Measurements from ENCODE around the gene OLFML1. TPM values are rescaled to one million over a fixed set of nuclear protein-coding genes. Genes with fewer than 3 reads are reported as not detected.

OLFML1 gene
- total and polyA plus RNA-seq, 10 donors = 2.6 to 23.8 (median 9.2) TPM

DNA sequence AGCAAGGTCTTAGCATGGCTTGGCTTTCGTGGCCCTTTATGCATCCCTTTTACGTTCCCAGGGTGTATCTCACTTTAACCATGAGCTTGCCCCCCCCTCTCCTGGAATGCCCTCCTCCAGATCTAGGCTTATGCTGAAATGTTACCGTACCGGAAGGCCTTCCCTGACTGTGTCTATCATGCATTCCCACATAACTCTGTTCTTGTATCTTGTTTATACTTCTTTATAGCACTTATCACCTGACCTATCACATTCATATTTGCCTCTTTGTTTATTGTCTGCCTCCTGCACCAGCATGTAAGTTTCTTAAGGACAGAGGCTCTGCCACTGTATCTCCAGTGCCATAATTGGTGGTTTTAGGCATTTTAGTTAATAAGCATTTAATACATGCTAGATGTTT is 67.4 kb downstream of the OLFML1 start:
- Histone ChIP-seq H3K27ac (no peak overlapping the region), H3K36me3 (peaks cover 0 to 38% (median 2%) of the 10 kb centered on the region in 6 donors), H3K27me3 (replicated peaks in 1 of 7) (no peaks in the 10 kb centered on the region), H3K9me3 (no peaks in the 10 kb centered on the region), H3K4me3 (no peak overlapping the region), H3K4me1 (no peaks in the 10 kb centered on the region)
- intact Hi-C loops (cut with DNase I; ENCODE audit: low total_unique reads) = no loop called here
- DNase-seq = no peak
- 90 to 95% (median 92%) methylated on average over 4 of the region's 4 CpGs for WGBS, 5 donors
- TF ChIP-seq POLR2A (IDR thresholded peaks at IDR 0.05) = no peak
- TF ChIP-seq, protein P1, sequence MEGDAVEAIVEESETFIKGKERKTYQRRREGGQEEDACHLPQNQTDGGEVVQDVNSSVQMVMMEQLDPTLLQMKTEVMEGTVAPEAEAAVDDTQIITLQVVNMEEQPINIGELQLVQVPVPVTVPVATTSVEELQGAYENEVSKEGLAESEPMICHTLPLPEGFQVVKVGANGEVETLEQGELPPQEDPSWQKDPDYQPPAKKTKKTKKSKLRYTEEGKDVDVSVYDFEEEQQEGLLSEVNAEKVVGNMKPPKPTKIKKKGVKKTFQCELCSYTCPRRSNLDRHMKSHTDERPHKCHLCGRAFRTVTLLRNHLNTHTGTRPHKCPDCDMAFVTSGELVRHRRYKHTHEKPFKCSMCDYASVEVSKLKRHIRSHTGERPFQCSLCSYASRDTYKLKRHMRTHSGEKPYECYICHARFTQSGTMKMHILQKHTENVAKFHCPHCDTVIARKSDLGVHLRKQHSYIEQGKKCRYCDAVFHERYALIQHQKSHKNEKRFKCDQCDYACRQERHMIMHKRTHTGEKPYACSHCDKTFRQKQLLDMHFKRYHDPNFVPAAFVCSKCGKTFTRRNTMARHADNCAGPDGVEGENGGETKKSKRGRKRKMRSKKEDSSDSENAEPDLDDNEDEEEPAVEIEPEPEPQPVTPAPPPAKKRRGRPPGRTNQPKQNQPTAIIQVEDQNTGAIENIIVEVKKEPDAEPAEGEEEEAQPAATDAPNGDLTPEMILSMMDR (IDR thresholded peaks at IDR 0.05 in 8 of 11, conservative IDR thresholded peaks at IDR 0.05 in 3 of 11) = no peak
- TF ChIP-seq POLR2AphosphoS5 (IDR thresholded peaks at IDR 0.05) = no peak

DNA sequence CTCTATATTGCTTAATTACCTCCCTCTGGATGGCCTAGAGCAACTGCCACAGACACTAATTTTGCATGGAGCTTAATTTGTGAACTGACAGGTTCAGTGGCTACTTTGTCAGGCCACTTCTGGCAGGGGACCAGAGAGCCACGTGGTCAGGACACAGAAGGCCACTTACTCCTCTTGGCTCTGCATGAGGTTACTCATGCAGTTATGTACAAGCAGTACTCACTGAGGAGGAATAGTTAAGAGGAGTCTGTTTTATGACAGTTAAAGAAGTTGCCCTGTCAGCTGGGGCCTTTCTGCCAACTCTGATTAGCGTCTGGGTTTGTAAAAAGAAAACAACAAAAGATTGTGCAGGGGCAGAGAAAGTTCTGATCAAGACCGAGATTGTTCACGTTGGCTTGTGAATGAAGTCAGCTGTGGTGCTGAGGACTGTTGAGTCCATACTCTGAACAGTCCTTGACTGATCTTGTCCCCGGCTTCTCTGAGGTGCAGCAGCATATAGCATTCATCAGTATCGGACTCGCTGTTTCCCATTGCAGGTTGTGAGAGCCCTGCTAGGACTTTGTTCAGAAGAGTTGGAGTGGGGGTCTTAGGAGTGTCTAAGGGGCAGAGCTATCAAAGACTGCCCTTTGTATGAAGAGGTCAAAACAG is 69.9 kb downstream of the OLFML1 start:
- no peaks in the 10 kb centered on the region for H3K9me3 ChIP-seq
- 66 to 80% (median 78%) methylated on average over 7 of the region's 7 CpGs for WGBS, 5 donors
- TF ChIP-seq, protein P1 (IDR thresholded peaks at IDR 0.05 in 8 of 11, conservative IDR thresholded peaks at IDR 0.05 in 3 of 11) = no peak
- no peak for TF ChIP-seq POLR2A (IDR thresholded peaks at IDR 0.05)
- TF ChIP-seq POLR2AphosphoS5 (IDR thresholded peaks at IDR 0.05) = no peak
- DNase-seq = no peak
- no peaks in the 10 kb centered on the region for H3K27me3 ChIP-seq (replicated peaks in 1 of 7)
- H3K4me3 ChIP-seq = no peak overlapping the region
- no peak overlapping the region for H3K27ac ChIP-seq
- no peaks in the 10 kb centered on the region for H3K4me1 ChIP-seq
- peaks cover 0 to 28% (median 2%) of the 10 kb centered on the region in 6 donors for H3K36me3 ChIP-seq
- intact Hi-C loops (cut with DNase I; ENCODE audit: low total_unique reads) = no loop called here

DNA sequence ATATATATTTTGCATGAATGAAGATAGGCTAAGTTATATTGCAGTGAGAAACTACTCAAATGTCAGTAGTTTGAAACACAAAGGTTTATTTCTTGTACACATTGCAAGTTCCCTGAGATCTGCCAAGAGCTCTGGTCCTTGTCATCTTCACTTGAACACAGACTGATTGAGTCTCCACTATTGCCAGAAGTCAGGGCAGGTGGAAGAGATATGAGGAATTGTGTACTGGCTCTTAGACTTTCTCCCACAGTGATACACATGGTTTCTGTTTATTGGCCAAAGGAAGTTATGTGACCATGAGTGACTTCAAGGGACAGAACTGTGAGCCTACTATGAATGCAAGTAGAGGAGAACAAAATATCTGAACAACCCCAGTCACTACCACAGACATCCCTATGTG is 72.7 kb downstream of the OLFML1 start:
- intact Hi-C loops (cut with DNase I; ENCODE audit: low total_unique reads) = no loop called here
- H3K4me1 ChIP-seq = no peaks in the 10 kb centered on the region
- H3K27me3 ChIP-seq (replicated peaks in 1 of 7) = no peaks in the 10 kb centered on the region
- H3K9me3 ChIP-seq = no peaks in the 10 kb centered on the region
- no peak for TF ChIP-seq POLR2A (IDR thresholded peaks at IDR 0.05)
- no peak for TF ChIP-seq POLR2AphosphoS5 (IDR thresholded peaks at IDR 0.05)
- TF ChIP-seq, protein P1 (IDR thresholded peaks at IDR 0.05 in 8 of 11, conservative IDR thresholded peaks at IDR 0.05 in 3 of 11) = no peak
- H3K27ac ChIP-seq = no peak overlapping the region
- DNase-seq = no peak
- H3K4me3 ChIP-seq = no peak overlapping the region
- H3K36me3 ChIP-seq = peaks cover 0 to 1% (median 0%) of the 10 kb centered on the region in 6 donors

DNA sequence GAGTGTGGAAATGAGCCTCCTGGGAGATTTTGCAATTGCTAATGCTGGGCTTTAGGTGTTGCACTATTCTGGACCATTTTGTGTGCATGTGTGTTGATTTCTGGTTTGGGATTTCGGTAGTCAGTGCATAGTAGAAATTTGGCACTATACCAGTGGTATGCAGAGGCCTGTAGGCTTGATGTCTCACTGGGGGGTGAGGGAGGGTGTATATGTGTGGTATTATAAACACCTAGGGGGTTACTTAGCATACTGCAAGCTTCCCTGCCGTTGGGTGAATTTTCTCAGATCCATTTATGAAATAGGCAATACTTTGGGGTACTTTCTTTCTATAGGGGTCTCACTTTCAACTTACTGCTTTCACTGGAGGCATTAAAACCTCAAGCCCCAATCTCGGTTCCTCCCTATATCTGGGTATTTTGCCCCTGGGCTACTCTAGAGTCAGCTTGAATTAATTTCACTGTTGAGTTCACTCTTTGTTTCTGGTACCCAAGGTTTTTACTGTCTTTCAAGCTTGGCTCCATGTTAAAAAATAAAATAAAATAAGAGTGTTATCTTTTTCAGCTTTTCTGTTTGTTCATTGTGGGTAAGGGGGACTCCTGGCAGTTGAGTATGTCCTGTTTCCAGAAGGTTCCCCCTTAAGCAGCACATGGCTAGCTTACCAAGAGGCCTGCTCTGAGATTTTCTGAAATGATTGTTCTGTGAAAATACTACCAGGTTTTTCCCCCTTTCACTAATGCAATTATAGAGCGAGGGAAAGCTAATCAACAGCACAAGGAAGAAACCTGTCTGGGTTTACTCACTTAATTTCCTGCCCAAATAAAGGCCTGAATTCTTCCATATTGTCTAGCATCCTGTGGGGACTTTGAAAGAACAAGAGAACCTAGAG is 74.3 kb downstream of the OLFML1 start:
- Histone ChIP-seq H3K27ac (no peak overlapping the region), H3K4me3 (no peak overlapping the region), H3K9me3 (no peaks in the 10 kb centered on the region), H3K36me3 (peaks cover 0 to 3% (median 0%) of the 10 kb centered on the region in 6 donors), H3K27me3 (replicated peaks in 1 of 7) (no peaks in the 10 kb centered on the region), H3K4me1 (no peaks in the 10 kb centered on the region)
- 71 to 82% (median 81%) methylated on average over 4 of the region's 4 CpGs for WGBS, 5 donors
- intact Hi-C loops (cut with DNase I; ENCODE audit: low total_unique reads) = no loop called here
- TF ChIP-seq POLR2AphosphoS5 (IDR thresholded peaks at IDR 0.05) (no peak), POLR2A (IDR thresholded peaks at IDR 0.05) (no peak)
- TF ChIP-seq, protein P1 (IDR thresholded peaks at IDR 0.05 in 8 of 11, conservative IDR thresholded peaks at IDR 0.05 in 3 of 11) = no peak
- no peak for DNase-seq
